Lung (tissue), 12 donors: Measurements from ENCODE around the gene COX20. TPM values are rescaled to one million over a fixed set of nuclear protein-coding genes. Genes with fewer than 3 reads are reported as not detected.

ENCODE experiments used
- ATAC-seq: fragments of 200-7000 bp; cut with Tn5 transposase; one replicate; pipeline ENCODE4 v1.9.1; 2020; ENCODE audit warnings: moderate number of reproducible peaks; ENCODE audit not compliant: insufficient read depth, low FRiP score
- DNase-seq, 3 donors: peaks; one replicate each; pipeline ENCODE4 v3.0.0-alpha.2; 2013 to 2017
- H3K27ac ChIP-seq, 2 donors: one replicate each; pipeline ENCODE4 v1.5.1; 2013; ENCODE audit warnings: mild to moderate bottlenecking in 2 of 2, moderate library complexity in 2 of 2, control low read depth in 1 of 2, inconsistent platforms in 1 of 2, low read depth in 1 of 2, low read length in 1 of 2
- H3K27me3 ChIP-seq, 3 donors: one replicate each; pipeline ENCODE4 v1.5.1; 2013; ENCODE audit warnings: low read length in 2 of 3; ENCODE audit not compliant: control insufficient read depth in 3 of 3, insufficient read depth in 3 of 3
- H3K36me3 ChIP-seq, 4 donors: one replicate each; pipeline ENCODE4 v1.5.1; 2013; ENCODE audit warnings: low read length in 4 of 4, mild to moderate bottlenecking in 1 of 4, moderate library complexity in 1 of 4; ENCODE audit not compliant: control insufficient read depth in 4 of 4, insufficient read depth in 4 of 4
- H3K4me1 ChIP-seq, 5 donors: one replicate each; pipeline ENCODE4 v1.5.1; 2013; ENCODE audit warnings: low read length in 5 of 5, mild to moderate bottlenecking in 2 of 5, moderate library complexity in 1 of 5; ENCODE audit not compliant: control insufficient read depth in 5 of 5, insufficient read depth in 5 of 5
- H3K4me3 ChIP-seq: one replicate; pipeline ENCODE4 v1.5.1; 2013; ENCODE audit warnings: mild to moderate bottlenecking, control low read depth, moderate library complexity
- H3K9ac ChIP-seq, 2 donors: one replicate each; pipeline ENCODE4 v1.5.1; 2013; ENCODE audit warnings: low read length in 2 of 2, control low read depth in 1 of 2; ENCODE audit not compliant: insufficient read depth in 1 of 2
- H3K9me3 ChIP-seq, 4 donors: one replicate each; pipeline ENCODE4 v1.5.1; 2013; ENCODE audit warnings: low read length in 3 of 4, mild to moderate bottlenecking in 1 of 4, moderate library complexity in 1 of 4; ENCODE audit not compliant: control insufficient read depth in 4 of 4, insufficient read depth in 3 of 4
- CTCF ChIP-seq: IDR thresholded peaks from 2 replicates; pipeline ENCODE4 v1.5.1; 2012; ENCODE audit warnings: mild to moderate bottlenecking; ENCODE audit errors: control extremely low read depth, extremely low read depth
- WGBS, 2 donors: extraction: QIAGEN DNeasy Blood & Tissue Kit; methylation state at CpG; one replicate each; pipeline ENCODE4 v1.1.7; 2013; 5-methylcytosine and 5-hydroxymethylcytosine counted together
- polyA plus RNA-seq, 2 donors: library from polyadenylated mRNA; stranded (reverse); fragments of 200-250 nt; gene quantifications; one replicate each; pipeline ENCODE4 v1.2.1, GENCODE V29; 2013
- total RNA-seq, 2 donors: library from RNA; depleted of rRNA in 1 of 2; stranded (reverse); fragments of >200 nt in 1 of 2; gene quantifications; one replicate each; pipeline ENCODE4 v1.2.1, GENCODE V29; 2014 to 2021
- donor health status: control.
- donor health status: control.
- donor health status: Bipolar disorder and iron deficiency.
- donor health status: healthy.
- donor health status: DM: yes; HTN: yes; CAD: no.

Gene COX20
- total and polyA plus RNA-seq, 4 donors: 23.4 to 53.2 (median 31.3) TPM

- H3K4me1 ChIP-seq: peaks cover 0 to 27% (median 5%) of the 10 kb centered on the region in 5 donors
- peaks cover 24 to 83% (median 55%) of the 10 kb centered on the region in 4 donors for H3K36me3 ChIP-seq
- no peak overlapping the region for H3K9ac ChIP-seq
- WGBS, 2 donors: 66 to 76% methylated on average over 3 of the region's 3 CpGs
- no peak for DNase-seq
- ATAC-seq: no peak
- no peak overlapping the region for H3K4me3 ChIP-seq
- H3K9me3 ChIP-seq: no peaks in the 10 kb centered on the region
- no peak overlapping the region for H3K27ac ChIP-seq
- no peak for TF ChIP-seq CTCF
- no peaks in the 10 kb centered on the region for H3K27me3 ChIP-seq
Observed at GRCh38 chr1:244857761-244858160, 22.3 kb downstream of the COX20 start.

GRCh38 chr1:244858357-244858756 lies 22.9 kb downstream of the COX20 start:
- Histone ChIP-seq H3K4me3 (no peak overlapping the region), H3K27ac (no peak overlapping the region), H3K9ac (no peak overlapping the region), H3K4me1 (peaks cover 0 to 27% (median 3%) of the 10 kb centered on the region in 5 donors), H3K27me3 (no peaks in the 10 kb centered on the region), H3K9me3 (no peaks in the 10 kb centered on the region), H3K36me3 (peaks cover 24 to 78% (median 51%) of the 10 kb centered on the region in 4 donors)
- ATAC-seq (no peak), DNase-seq (no peak)
- WGBS, 2 donors: 68 to 77% methylated on average over 1 of the region's 1 CpG
- no peak for TF ChIP-seq CTCF

- H3K27me3 ChIP-seq: no peaks in the 10 kb centered on the region
- H3K9ac ChIP-seq: no peak overlapping the region
- peaks cover 3 to 30% (median 3%) of the 10 kb centered on the region in 5 donors for H3K4me1 ChIP-seq
- no peak overlapping the region for H3K27ac ChIP-seq
- TF ChIP-seq CTCF: no peak
- WGBS, 2 donors: 60 to 75% methylated on average over 9 of the region's 9 CpGs
- ATAC-seq (no peak), DNase-seq (no peak)
- H3K36me3 ChIP-seq: peaks cover 21 to 71% (median 42%) of the 10 kb centered on the region in 4 donors
- no peaks in the 10 kb centered on the region for H3K9me3 ChIP-seq
- no peak overlapping the region for H3K4me3 ChIP-seq
Observed at GRCh38 chr1:244860078-244860477, 24.6 kb downstream of the COX20 start.
